Measurements from ENCODE around the gene CACNA1F. TPM values are rescaled to one million over a fixed set of nuclear protein-coding genes. Genes with fewer than 3 reads are reported as not detected.

CACNA1F gene
- total RNA-seq, 1 experiment from 2014 or later = not detected

DNA sequence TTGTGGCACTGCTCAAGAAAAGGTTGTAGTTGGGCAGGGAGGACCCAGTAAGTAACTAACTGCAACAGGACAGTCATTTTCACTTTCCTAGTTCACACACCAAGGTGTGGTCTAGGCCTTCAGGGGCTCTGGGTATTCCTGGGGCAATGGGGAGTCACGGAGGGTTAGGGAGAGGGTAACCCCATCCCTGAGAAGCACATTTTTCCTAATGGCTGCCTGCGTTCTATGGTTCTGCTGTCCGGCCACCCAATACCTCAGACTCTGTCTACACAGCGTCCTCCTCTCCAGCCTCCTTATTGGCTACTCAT is 35.5 kb upstream of the CACNA1F start:
- no peaks in the 10 kb centered on the region for H3K36me3 ChIP-seq (ENCODE audit: insufficient read depth, low read length, poor library complexity, severe bottlenecking)
- BruUV-seq (replicated peaks) = TSS peak; percentile 99
- H3K4me1 ChIP-seq (ENCODE audit: insufficient read depth, low read length, poor library complexity, severe bottlenecking) = peaks cover 11% of the 10 kb centered on the region
- peak overlapping the region; percentile 97 for H3K27ac ChIP-seq (ENCODE audit: low read depth, low read length, poor library complexity, severe bottlenecking)
- ChIA-PET CTCF (no interaction called here), POLR2A (ENCODE audit: low non-redundant PET) (interaction anchor here (0.6 to 0.9 kb wide), 2 partner anchors 78 to 467 kb away, joined by 3 to 4 read pairs; partner anchors contain the start of gene HDAC6)
- TF ChIP-seq CTCF (conservative IDR thresholded peaks at IDR 0.05; ENCODE audit: low read depth, low read length) = no peak
- no peak for TF ChIP-seq EZH2 (IDR thresholded peaks at IDR 0.05; ENCODE audit: borderline replicate concordance, low read depth, low read length, poor library complexity, severe bottlenecking)
- H3K27me3 ChIP-seq (replicated peaks; ENCODE audit: insufficient read depth, low read depth, low read length, poor library complexity) = no peaks in the 10 kb centered on the region
- H3K4me3 ChIP-seq (ENCODE audit: low read depth, low read length, poor library complexity, severe bottlenecking) = peak overlapping the region; percentile 63
- intact Hi-C loops (cut with micrococcal nuclease; ENCODE audit: unreplicated experiment) = no loop called here
- no peaks in the 10 kb centered on the region for H3K9me3 ChIP-seq (ENCODE audit: low read depth, low read length, poor library complexity, severe bottlenecking)
- DNase-seq (ENCODE audit: low spot score) = no peak

DNA sequence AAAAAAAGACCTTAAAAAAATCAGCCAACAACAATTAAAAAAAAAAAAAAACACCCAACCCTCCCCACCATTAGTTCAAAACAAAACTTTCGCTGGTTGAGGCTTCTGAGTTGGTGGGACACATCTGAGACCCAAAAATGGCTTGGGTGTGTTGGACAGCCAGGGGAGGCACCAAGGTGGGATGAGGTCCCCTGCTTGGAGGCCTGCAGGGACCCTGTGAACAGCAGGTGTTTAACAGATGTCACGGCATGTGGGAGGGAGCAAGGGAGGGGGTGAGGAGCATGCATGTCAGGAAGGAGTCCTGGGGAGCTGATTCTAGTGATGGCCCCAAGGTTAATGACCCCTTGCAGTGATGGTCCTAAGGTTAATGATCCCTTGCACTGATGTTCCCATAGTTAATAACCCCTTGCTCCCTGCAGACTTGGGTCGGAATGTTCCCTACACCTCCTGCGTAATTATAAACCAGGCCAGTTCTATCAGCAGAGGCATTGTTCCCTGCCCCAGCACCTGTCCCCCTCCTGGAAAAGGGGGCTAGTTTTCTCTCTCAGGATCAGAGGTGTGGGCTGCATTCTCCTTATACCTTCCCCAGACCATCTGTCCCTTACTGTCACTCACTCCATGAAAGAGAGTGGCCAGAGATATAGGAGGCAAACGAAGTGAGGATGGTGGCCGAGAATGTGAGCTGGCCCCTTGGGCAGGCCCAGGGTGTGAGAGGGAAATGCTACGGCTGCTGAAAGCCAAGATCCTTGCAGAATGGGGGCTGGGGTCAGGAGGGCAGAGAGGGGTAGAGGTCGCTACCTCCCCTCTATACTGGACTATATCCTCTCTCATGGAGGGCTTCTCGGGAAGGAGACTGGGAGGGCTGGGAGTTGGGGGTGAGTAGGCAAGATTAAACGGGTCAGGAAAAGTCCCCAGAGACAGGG is 33.6 kb upstream of the CACNA1F start:
- ChIA-PET CTCF (no interaction called here), POLR2A (ENCODE audit: low non-redundant PET) (no interaction called here)
- intact Hi-C loops (cut with micrococcal nuclease; ENCODE audit: unreplicated experiment) = no loop called here
- TF ChIP-seq EZH2 (IDR thresholded peaks at IDR 0.05; ENCODE audit: borderline replicate concordance, low read depth, low read length, poor library complexity, severe bottlenecking) = no peak
- no peak for TF ChIP-seq CTCF (conservative IDR thresholded peaks at IDR 0.05; ENCODE audit: low read depth, low read length)
- no peak for DNase-seq (ENCODE audit: low spot score)
- Histone ChIP-seq H3K27ac (ENCODE audit: low read depth, low read length, poor library complexity, severe bottlenecking) (no peak overlapping the region), H3K4me3 (ENCODE audit: low read depth, low read length, poor library complexity, severe bottlenecking) (no peak overlapping the region), H3K4me1 (ENCODE audit: insufficient read depth, low read length, poor library complexity, severe bottlenecking) (peaks cover 7% of the 10 kb centered on the region), H3K27me3 (replicated peaks; ENCODE audit: insufficient read depth, low read depth, low read length, poor library complexity) (no peaks in the 10 kb centered on the region), H3K9me3 (ENCODE audit: low read depth, low read length, poor library complexity, severe bottlenecking) (no peaks in the 10 kb centered on the region), H3K36me3 (ENCODE audit: insufficient read depth, low read length, poor library complexity, severe bottlenecking) (no peaks in the 10 kb centered on the region)
- no TSS peak for BruUV-seq (replicated peaks)

GRCh38 chrX:49264460-49264859 is 31.3 kb upstream of the CACNA1F start, which contains the start of gene FOXP3:
TSS of gene FOXP3 (minus strand) at chrX:49264710. CDS start at chrX:49258505, 6,205 bp downstream.
- no peak within 1 kb of the TSS for H3K4me3 ChIP-seq (ENCODE audit: low read depth, low read length, poor library complexity, severe bottlenecking)
- H3K9me3 ChIP-seq (ENCODE audit: low read depth, low read length, poor library complexity, severe bottlenecking) = no peaks in the 10 kb centered on the region
- TF ChIP-seq CTCF (conservative IDR thresholded peaks at IDR 0.05; ENCODE audit: low read depth, low read length) (no peak), EZH2 (IDR thresholded peaks at IDR 0.05; ENCODE audit: borderline replicate concordance, low read depth, low read length, poor library complexity, severe bottlenecking) (no peak)
- CTCF ChIA-PET = no interaction called here
- H3K27ac ChIP-seq (ENCODE audit: low read depth, low read length, poor library complexity, severe bottlenecking) = no peak within 1 kb of the TSS
- no peaks in the 10 kb centered on the region for H3K4me1 ChIP-seq (ENCODE audit: insufficient read depth, low read length, poor library complexity, severe bottlenecking)
- intact Hi-C loops (cut with micrococcal nuclease; ENCODE audit: unreplicated experiment) = no loop called here
- no TSS peak for BruUV-seq (replicated peaks)
- no peaks in the 10 kb centered on the region for H3K36me3 ChIP-seq (ENCODE audit: insufficient read depth, low read length, poor library complexity, severe bottlenecking)
- DNase-seq (ENCODE audit: low spot score) = no peak
- no peaks in the 10 kb centered on the region for H3K27me3 ChIP-seq (replicated peaks; ENCODE audit: insufficient read depth, low read depth, low read length, poor library complexity)
- POLR2A ChIA-PET (ENCODE audit: low non-redundant PET) = no interaction called here

Measured in A673 (cell line).